ENCODE data around the gene ADRB1. TPM values are rescaled to one million over a fixed set of nuclear protein-coding genes. Genes with fewer than 3 reads are reported as not detected.

Gene ADRB1
- total and polyA plus RNA-seq, 2 experiments from 2014 or later = 0.23 to 0.24 TPM

GRCh38 chr10:114046087-114046458, 2.4 kb downstream of the ADRB1 start:
- Histone ChIP-seq H3K4me1 (ENCODE audit: insufficient read depth) (peaks cover 6% of the 10 kb centered on the region; the same call in 1 of the 2 replicates), H3K79me2 (replicated peaks; ENCODE audit: insufficient read depth) (no peaks in the 10 kb centered on the region), H3K27ac (ENCODE audit: low read depth) (no peak overlapping the region), H3K36me3 (ENCODE audit: insufficient read depth) (no peaks in the 10 kb centered on the region), H3K4me3 (no peak overlapping the region), H4K20me1 (replicated peaks; ENCODE audit: insufficient read depth) (peaks cover 6% of the 10 kb centered on the region), H3K9me2 (ENCODE audit: insufficient read depth) (no peaks in the 10 kb centered on the region), H2AFZ (no peak overlapping the region), H3F3A (replicated peaks; ENCODE audit: low read depth) (no peaks in the 10 kb centered on the region), H3K27me3 (ENCODE audit: insufficient read depth) (peaks cover 76% of the 10 kb centered on the region), H3K4me2 (peak overlapping the region; percentile 76)
- DNase-seq (ENCODE audit: low spot score) = no peak
- no peak for TF ChIP-seq CTCF (conservative IDR thresholded peaks at IDR 0.05; ENCODE audit: low read depth in 2 of 2)
- TF ChIP-seq CREB1 (CRISPR knock-in tag; IDR thresholded peaks at IDR 0.05; ENCODE audit: low read depth) = no peak
- TF ChIP-seq ZNF331 (CRISPR knock-in tag; IDR thresholded peaks at IDR 0.05; ENCODE audit: low read depth) = no peak
- no peak for TF ChIP-seq STAT1 (IDR thresholded peaks at IDR 0.05; ENCODE audit: unreplicated experiment)
- TF ChIP-seq NANOG (IDR thresholded peaks at IDR 0.05; ENCODE audit: borderline replicate concordance) = no peak
- TF ChIP-seq JUNB (IDR thresholded peaks at IDR 0.05; ENCODE audit: unreplicated experiment) = no peak
- no peak for TF ChIP-seq ZNF462 (CRISPR knock-in tag; IDR thresholded peaks at IDR 0.05)
- TF ChIP-seq ETS1 (IDR thresholded peaks at IDR 0.05) = no peak
- no peak for TF ChIP-seq EZH2phosphoT487 (IDR thresholded peaks at IDR 0.05; ENCODE audit: unreplicated experiment)
- no peak for TF ChIP-seq POLR2AphosphoS5 (IDR thresholded peaks at IDR 0.05; ENCODE audit: low read depth)
- no peak for TF ChIP-seq EZH2 (IDR thresholded peaks at IDR 0.05; ENCODE audit: low read depth, unreplicated experiment)
- TF ChIP-seq ZNF114 (CRISPR knock-in tag; IDR thresholded peaks at IDR 0.05) = no peak
- TF ChIP-seq REST (IDR thresholded peaks at IDR 0.05; ENCODE audit: unreplicated experiment) = no peak
- ATAC-seq = no peak
- Mint-ChIP-seq H3K36me3 (ENCODE audit: low read depth) (no peaks in the 10 kb centered on the region; the same call in 2 of the 3 replicates), H3K27ac (no peak overlapping the region), H3K9me3 (peaks cover 4% of the 10 kb centered on the region; the same call in 1 of the 3 replicates), H3K4me3 (peak overlapping the region; percentile 64; the same call in 1 of the 3 replicates), H3K4me1 (peaks cover 11% of the 10 kb centered on the region), H3K27me3 (ENCODE audit: insufficient read depth, low read depth, poor library complexity) (peaks cover 55% of the 10 kb centered on the region)
